GM18511 (cell line): Measurements from ENCODE around the gene CNTN4.

Experiments used
- ATAC-seq: cut with Tn5 transposase; IDR thresholded peaks from one replicate; pipeline ENCODE4 v1.9.1; 2021; ENCODE audit warnings: mild to moderate bottlenecking, moderate library complexity; ENCODE audit not compliant: unreplicated experiment

CNTN4 gene

GRCh38 chr3:2250783-2251182 is 152.1 kb downstream of the CNTN4 start:
- ATAC-seq, result no peak

GRCh38 chr3:2261747-2262146 is 163.1 kb downstream of the CNTN4 start:
- no peak for ATAC-seq

GRCh38 chr3:2262204-2262603 is 163.5 kb downstream of the CNTN4 start:
- ATAC-seq, result no peak

- ATAC-seq, result no peak
Observed at GRCh38 chr3:2266606-2267005, 167.9 kb downstream of the CNTN4 start.

GRCh38 chr3:2268779-2269178 is 170.1 kb downstream of the CNTN4 start:
- no peak for ATAC-seq

GRCh38 chr3:2274526-2274925 is 175.9 kb downstream of the CNTN4 start:
- no peak for ATAC-seq

GRCh38 chr3:2283818-2284217 is 185.2 kb downstream of the CNTN4 start:
- ATAC-seq, result no peak

- ATAC-seq, result no peak
Observed at GRCh38 chr3:2300938-2301337, 202.3 kb downstream of the CNTN4 start.

- no peak for ATAC-seq
Observed at GRCh38 chr3:2301361-2301760, 202.7 kb downstream of the CNTN4 start.

GRCh38 chr3:2303566-2303965 is 204.9 kb downstream of the CNTN4 start:
- no peak for ATAC-seq

GRCh38 chr3:2311022-2311421 is 212.4 kb downstream of the CNTN4 start:
- ATAC-seq, result no peak

- ATAC-seq, result no peak
Observed at GRCh38 chr3:2317521-2317920, 218.9 kb downstream of the CNTN4 start.

- ATAC-seq, result no peak
Observed at GRCh38 chr3:2334921-2335320, 236.3 kb downstream of the CNTN4 start.

GRCh38 chr3:2343031-2343682 is 244.5 kb downstream of the CNTN4 start:
- no peak for ATAC-seq

- ATAC-seq, result no peak
Observed at GRCh38 chr3:2352134-2352762, 253.6 kb downstream of the CNTN4 start.

- ATAC-seq, result no peak
Observed at GRCh38 chr3:2354702-2355101, 256.0 kb downstream of the CNTN4 start.

- no peak for ATAC-seq
Observed at GRCh38 chr3:2356298-2356950, 257.8 kb downstream of the CNTN4 start.

GRCh38 chr3:2360815-2361214 is 262.1 kb downstream of the CNTN4 start:
- no peak for ATAC-seq

GRCh38 chr3:2362122-2362521 is 263.5 kb downstream of the CNTN4 start:
- no peak for ATAC-seq

- ATAC-seq, result no peak
Observed at GRCh38 chr3:2363854-2364253, 265.2 kb downstream of the CNTN4 start.

- ATAC-seq, result no peak
Observed at GRCh38 chr3:2370317-2370716, 271.7 kb downstream of the CNTN4 start.

GRCh38 chr3:2372306-2372705 is 273.6 kb downstream of the CNTN4 start:
- ATAC-seq, result no peak
